Trophoblast cell (in vitro differentiated cells and primary cell): Measurements from ENCODE around the gene EIF1AD.

Experiments used
- DNase-seq, 2 donors: peaks; one replicate each; pipeline ENCODE4 v3.0.0-alpha.2; 2016
- H2AFZ ChIP-seq: 2 replicates; pipeline ENCODE4 v1.6.1; 2013; ENCODE audit warnings: low read length, moderate library complexity, mild to moderate bottlenecking; ENCODE audit not compliant: insufficient read depth, poor library complexity
- H2AK5ac ChIP-seq: 2 replicates; pipeline ENCODE4 v1.6.1; 2013; ENCODE audit warnings: mild to moderate bottlenecking, low read length
- H2BK120ac ChIP-seq: 2 replicates; pipeline ENCODE4 v1.6.1; 2013; ENCODE audit warnings: low read length, mild to moderate bottlenecking, moderate library complexity; ENCODE audit not compliant: insufficient read depth, poor library complexity
- H2BK12ac ChIP-seq: 2 replicates; pipeline ENCODE4 v1.6.1; 2013; ENCODE audit warnings: mild to moderate bottlenecking, low read length, moderate library complexity
- H2BK5ac ChIP-seq: 2 replicates; pipeline ENCODE4 v1.6.1; 2013; ENCODE audit warnings: low read length, low read depth, moderate library complexity, mild to moderate bottlenecking; ENCODE audit not compliant: poor library complexity
- H3K14ac ChIP-seq: 2 replicates; pipeline ENCODE4 v1.6.1; 2013; ENCODE audit warnings: mild to moderate bottlenecking, low read length
- H3K18ac ChIP-seq: 2 replicates; pipeline ENCODE4 v1.6.1; 2013; ENCODE audit warnings: mild to moderate bottlenecking, low read length
- H3K23ac ChIP-seq: 2 replicates; pipeline ENCODE4 v1.6.1; 2013; ENCODE audit warnings: low read length
- H3K27ac ChIP-seq: 2 replicates; pipeline ENCODE4 v1.5.1; 2013; ENCODE audit warnings: low read depth, mild to moderate bottlenecking, inconsistent platforms, low read length, moderate library complexity
- H3K27me3 ChIP-seq: 2 replicates; pipeline ENCODE4 v1.6.1; 2013; ENCODE audit warnings: inconsistent platforms, mild to moderate bottlenecking, low read length, moderate library complexity; ENCODE audit not compliant: insufficient read depth
- H3K36me3 ChIP-seq, 2 experiments: 1 replicate in 1 of 2; 2 replicates in 1 of 2; pipeline ENCODE4 v1.6.1; 2013; ENCODE audit warnings: low read length in 2 of 2, mild to moderate bottlenecking in 2 of 2, moderate library complexity in 1 of 2; ENCODE audit not compliant: insufficient read depth in 2 of 2, control insufficient read depth in 1 of 2
- H3K4ac ChIP-seq: 2 replicates; pipeline ENCODE4 v1.6.1; 2013; ENCODE audit warnings: low read depth, mild to moderate bottlenecking, low read length, moderate library complexity
- H3K4me1 ChIP-seq, 2 experiments: 1 replicate in 1 of 2; 2 replicates in 1 of 2; pipeline ENCODE4 v1.6.1; 2013; ENCODE audit warnings: low read length in 2 of 2, mild to moderate bottlenecking in 2 of 2, moderate library complexity in 1 of 2; ENCODE audit not compliant: insufficient read depth in 2 of 2, control insufficient read depth in 1 of 2
- H3K4me2 ChIP-seq: 2 replicates; pipeline ENCODE4 v1.6.1; 2013; ENCODE audit warnings: inconsistent platforms, mild to moderate bottlenecking, low read length, moderate library complexity
- H3K4me3 ChIP-seq: 2 replicates; pipeline ENCODE4 v1.5.1; 2013; ENCODE audit warnings: mild to moderate bottlenecking, low read depth, low read length, inconsistent platforms
- H3K79me1 ChIP-seq: one replicate; pipeline ENCODE4 v1.6.1; 2013; ENCODE audit warnings: low read length
- H3K79me2 ChIP-seq: 2 replicates; pipeline ENCODE4 v1.6.1; 2013; ENCODE audit warnings: low read length, mild to moderate bottlenecking; ENCODE audit not compliant: control insufficient read depth, insufficient read depth, poor library complexity
- H3K9ac ChIP-seq: 2 replicates; pipeline ENCODE4 v1.6.1; 2013; ENCODE audit warnings: mild to moderate bottlenecking, low read length
- H3K9me3 ChIP-seq: 2 replicates; pipeline ENCODE4 v1.6.1; 2013; ENCODE audit warnings: low read depth, mild to moderate bottlenecking, control low read depth, inconsistent platforms, low read length; ENCODE audit not compliant: insufficient read depth
- H4K12ac ChIP-seq: 2 replicates; pipeline ENCODE4 v1.6.1; 2013; ENCODE audit warnings: low read depth, mild to moderate bottlenecking, low read length, moderate library complexity
- H4K8ac ChIP-seq: 2 replicates; pipeline ENCODE4 v1.6.1; 2013; ENCODE audit warnings: low read depth, mild to moderate bottlenecking, low read length, moderate library complexity
- H4K91ac ChIP-seq: one replicate; pipeline ENCODE4 v1.6.1; 2013; ENCODE audit warnings: low read depth, mild to moderate bottlenecking, low read length, moderate library complexity
- WGBS: extraction: QIAGEN DNeasy Blood & Tissue Kit; methylation state at CpG from one replicate; pipeline ENCODE4 v1.1.7; 2013; ENCODE audit warnings: missing lambda C conversion rate; ENCODE audit not compliant: insufficient read length, insufficient coverage; ENCODE audit errors: extremely low coverage; 5-methylcytosine and 5-hydroxymethylcytosine counted together

Gene EIF1AD

GRCh38 chr11:65947603-65948125 lies 54.3 kb downstream of the EIF1AD start:
- Histone ChIP-seq H3K18ac (no peak overlapping the region), H3K4me2 (no peak overlapping the region), H3K79me1 (no peaks in the 10 kb centered on the region), H3K36me3 (no peaks in the 10 kb centered on the region), H3K9ac (no peak overlapping the region), H3K4ac (no peak overlapping the region), H3K27me3 (no peaks in the 10 kb centered on the region), H4K91ac (no peak overlapping the region), H2AK5ac (no peak overlapping the region), H2AFZ (no peak overlapping the region), H2BK120ac (no peak overlapping the region), H3K14ac (no peak overlapping the region), H4K12ac (no peak overlapping the region), H3K79me2 (no peaks in the 10 kb centered on the region), H2BK12ac (no peak overlapping the region), H3K23ac (no peak overlapping the region), H3K4me1 (no peaks in the 10 kb centered on the region), H4K8ac (no peak overlapping the region), H3K9me3 (no peaks in the 10 kb centered on the region), H2BK5ac (no peak overlapping the region), H3K27ac (no peak overlapping the region), H3K4me3 (no peak overlapping the region)
- DNase-seq = no peak
- no CpG with 5 or more reads among the region's 12 CpGs for WGBS

GRCh38 chr11:65947133-65947532 lies 54.8 kb downstream of the EIF1AD start:
- no peaks in the 10 kb centered on the region for H3K36me3 ChIP-seq
- no peak overlapping the region for H3K4me2 ChIP-seq
- no peaks in the 10 kb centered on the region for H3K9me3 ChIP-seq
- no peak overlapping the region for H3K4ac ChIP-seq
- no peak overlapping the region for H3K4me3 ChIP-seq
- H3K79me1 ChIP-seq = no peaks in the 10 kb centered on the region
- WGBS = no CpG with 5 or more reads among the region's 13 CpGs
- no peak for DNase-seq
- no peak overlapping the region for H2AK5ac ChIP-seq
- H2BK5ac ChIP-seq = no peak overlapping the region
- no peak overlapping the region for H3K14ac ChIP-seq
- no peak overlapping the region for H3K23ac ChIP-seq
- H3K4me1 ChIP-seq = no peaks in the 10 kb centered on the region
- no peak overlapping the region for H2AFZ ChIP-seq
- H4K91ac ChIP-seq = no peak overlapping the region
- H4K12ac ChIP-seq = no peak overlapping the region
- no peak overlapping the region for H3K9ac ChIP-seq
- no peak overlapping the region for H2BK120ac ChIP-seq
- H3K27ac ChIP-seq = no peak overlapping the region
- no peak overlapping the region for H2BK12ac ChIP-seq
- no peak overlapping the region for H4K8ac ChIP-seq
- H3K27me3 ChIP-seq = no peaks in the 10 kb centered on the region
- no peak overlapping the region for H3K18ac ChIP-seq
- H3K79me2 ChIP-seq = no peaks in the 10 kb centered on the region

- Histone ChIP-seq H3K4me1 (no peaks in the 10 kb centered on the region), H3K18ac (no peak overlapping the region), H2BK12ac (no peak overlapping the region), H2BK120ac (no peak overlapping the region), H3K79me1 (no peaks in the 10 kb centered on the region), H3K4ac (no peak overlapping the region), H3K4me3 (no peak overlapping the region), H2AK5ac (no peak overlapping the region), H3K27ac (no peak overlapping the region), H4K91ac (no peak overlapping the region), H3K9ac (no peak overlapping the region), H3K79me2 (no peaks in the 10 kb centered on the region), H2BK5ac (no peak overlapping the region), H3K14ac (no peak overlapping the region), H3K27me3 (no peaks in the 10 kb centered on the region), H3K9me3 (no peaks in the 10 kb centered on the region), H3K23ac (no peak overlapping the region), H2AFZ (no peak overlapping the region), H3K4me2 (no peak overlapping the region), H3K36me3 (no peaks in the 10 kb centered on the region), H4K12ac (no peak overlapping the region), H4K8ac (no peak overlapping the region)
- no CpG with 5 or more reads among the region's 4 CpGs for WGBS
- DNase-seq = no peak
These were observed 55.3 kb downstream of the EIF1AD start for GRCh38 chr11:65946655-65947054.
